ENCODE data around the gene CCNDBP1.

DNA sequence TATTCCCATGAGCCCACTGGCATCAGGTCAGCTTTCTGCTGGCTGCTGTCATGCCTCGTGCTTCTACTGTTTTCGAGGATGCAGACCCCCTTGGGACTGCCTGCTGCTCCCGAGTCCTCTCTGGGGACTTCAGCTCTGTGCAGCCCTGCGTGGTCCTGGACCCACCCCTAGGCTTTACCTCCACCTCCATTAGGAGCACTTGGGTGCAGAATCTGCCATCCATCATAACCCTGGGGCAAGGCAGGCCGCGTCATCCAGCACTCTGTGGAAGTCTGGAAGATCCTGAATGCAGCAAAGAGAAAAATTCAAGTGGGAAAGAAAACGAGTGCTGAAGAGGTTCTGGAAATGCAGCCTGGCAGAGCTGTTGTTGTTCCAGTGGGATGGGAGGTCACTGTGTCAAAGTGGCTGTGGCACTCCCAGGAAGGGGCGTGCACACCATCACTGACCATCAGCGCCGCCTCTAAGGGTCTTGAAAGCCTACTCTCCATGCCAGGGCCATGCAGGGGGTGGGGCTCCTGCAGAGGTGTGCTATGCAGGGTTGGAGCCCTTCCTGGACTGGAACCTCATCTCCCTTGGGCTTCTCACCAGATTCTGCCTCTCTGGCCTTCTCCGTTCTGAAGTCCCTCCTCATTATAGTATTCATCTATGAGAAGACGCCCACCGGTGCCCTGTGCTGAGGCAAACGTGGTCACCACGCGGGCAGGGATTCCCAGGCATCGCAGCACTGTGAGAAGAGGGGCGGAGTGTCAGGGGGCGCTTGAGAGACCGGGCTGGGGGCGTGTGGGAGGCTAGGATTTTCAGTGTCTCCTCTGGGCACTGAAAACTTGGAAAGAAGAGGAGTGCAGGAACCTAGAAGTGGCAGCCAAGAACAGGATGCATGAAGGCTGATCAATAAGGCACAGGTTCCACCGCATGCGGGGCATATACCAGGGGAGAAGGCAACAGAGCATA is 23.1 kb downstream of the CCNDBP1 start:
- TF ChIP-seq SUZ12 (IDR thresholded peaks at IDR 0.05; ENCODE audit: extremely low read depth, insufficient read depth, insufficient read length) (no peak), ZNF274 (IDR thresholded peaks at IDR 0.05; ENCODE audit: low read depth, low read length) (no peak), YY1 (IDR thresholded peaks at IDR 0.05; ENCODE audit: insufficient read depth, insufficient read length) (no peak)
